Measurements from ENCODE around the gene CARS2.

GRCh38 chr13:110713981-110714796 is 8.3 kb upstream of the CARS2 start:
- TF ChIP-seq EZH2 (IDR thresholded peaks at IDR 0.05; ENCODE audit: low read length, unreplicated experiment): no peak
- TF ChIP-seq, protein P1, sequence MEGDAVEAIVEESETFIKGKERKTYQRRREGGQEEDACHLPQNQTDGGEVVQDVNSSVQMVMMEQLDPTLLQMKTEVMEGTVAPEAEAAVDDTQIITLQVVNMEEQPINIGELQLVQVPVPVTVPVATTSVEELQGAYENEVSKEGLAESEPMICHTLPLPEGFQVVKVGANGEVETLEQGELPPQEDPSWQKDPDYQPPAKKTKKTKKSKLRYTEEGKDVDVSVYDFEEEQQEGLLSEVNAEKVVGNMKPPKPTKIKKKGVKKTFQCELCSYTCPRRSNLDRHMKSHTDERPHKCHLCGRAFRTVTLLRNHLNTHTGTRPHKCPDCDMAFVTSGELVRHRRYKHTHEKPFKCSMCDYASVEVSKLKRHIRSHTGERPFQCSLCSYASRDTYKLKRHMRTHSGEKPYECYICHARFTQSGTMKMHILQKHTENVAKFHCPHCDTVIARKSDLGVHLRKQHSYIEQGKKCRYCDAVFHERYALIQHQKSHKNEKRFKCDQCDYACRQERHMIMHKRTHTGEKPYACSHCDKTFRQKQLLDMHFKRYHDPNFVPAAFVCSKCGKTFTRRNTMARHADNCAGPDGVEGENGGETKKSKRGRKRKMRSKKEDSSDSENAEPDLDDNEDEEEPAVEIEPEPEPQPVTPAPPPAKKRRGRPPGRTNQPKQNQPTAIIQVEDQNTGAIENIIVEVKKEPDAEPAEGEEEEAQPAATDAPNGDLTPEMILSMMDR (conservative IDR thresholded peaks at IDR 0.05; ENCODE audit: low read depth, low read length): no peak
